A549 (cell line): ENCODE results near the gene SMIM38.

ENCODE experiments used
- CHD4 ChIP-seq: fragments of 200-600 bp; sonication (generic); IDR thresholded peaks from 2 replicates; pipeline ENCODE4 v1.6.1; 2016; ENCODE audit warnings: antibody characterized with exemption, mild to moderate bottlenecking, borderline replicate concordance
- ESRRA ChIP-seq: fragments of 150-350 bp; IDR thresholded peaks from 2 replicates; pipeline ENCODE4 v1.6.1; 2014; ENCODE audit warnings: mild to moderate bottlenecking, low read length, borderline replicate concordance
- GATA3 ChIP-seq: IDR thresholded peaks from 2 replicates; pipeline ENCODE4 v1.6.1; 2012; ENCODE audit warnings: borderline replicate concordance
- KDM1A ChIP-seq: fragments of 200-600 bp; sonication (generic); IDR thresholded peaks from 2 replicates; pipeline ENCODE4 v1.6.1; 2016; ENCODE audit warnings: low read depth, mild to moderate bottlenecking
- MAX ChIP-seq: IDR thresholded peaks from 2 replicates; pipeline ENCODE4 v1.6.1; 2012
- PHF8 ChIP-seq: fragments of 200-600 bp; sonication (generic); IDR thresholded peaks from 2 replicates; pipeline ENCODE4 v1.6.1; 2016; ENCODE audit warnings: low read depth, mild to moderate bottlenecking, antibody characterized with exemption, moderate library complexity, borderline replicate concordance
- POLR2A ChIP-seq: IDR thresholded peaks from 2 replicates; pipeline ENCODE4 v1.6.1; 2012; ENCODE audit warnings: mild to moderate bottlenecking, low read length
- TFCP2L1 ChIP-seq: fragments of 250-450 bp; sonication (Bioruptor Pico); IDR thresholded peaks from 2 replicates; pipeline ENCODE4 v1.5.0; 2021; ENCODE audit warnings: mild to moderate bottlenecking
- TF ChIP-seq, protein P1 (sequence below): fragments of >200 bp; sonication (Bioruptor Twin); formaldehyde crosslinking; IDR thresholded peaks from 3 replicates; pipeline ENCODE4 v1.5.1; 2016

DNA sequence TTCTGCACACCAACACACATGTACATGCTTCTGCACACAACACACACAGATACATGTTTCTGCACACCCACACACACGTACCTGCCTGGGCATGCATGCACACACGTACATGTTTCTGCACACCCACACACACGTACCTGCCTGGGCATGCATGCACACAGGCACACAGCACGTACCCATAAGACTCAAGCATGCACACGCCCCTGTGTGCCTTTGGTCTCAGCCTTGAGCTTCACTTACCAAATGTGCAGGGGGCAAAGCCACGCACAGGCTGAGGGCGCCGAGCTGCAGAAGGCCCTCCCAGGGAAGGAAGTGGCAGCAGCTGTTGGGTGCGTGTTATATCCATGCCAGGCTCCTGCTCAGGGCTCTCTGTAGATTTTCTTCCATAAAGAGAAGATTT lies 34.7 kb upstream of the SMIM38 start:
- TF ChIP-seq, protein P1, sequence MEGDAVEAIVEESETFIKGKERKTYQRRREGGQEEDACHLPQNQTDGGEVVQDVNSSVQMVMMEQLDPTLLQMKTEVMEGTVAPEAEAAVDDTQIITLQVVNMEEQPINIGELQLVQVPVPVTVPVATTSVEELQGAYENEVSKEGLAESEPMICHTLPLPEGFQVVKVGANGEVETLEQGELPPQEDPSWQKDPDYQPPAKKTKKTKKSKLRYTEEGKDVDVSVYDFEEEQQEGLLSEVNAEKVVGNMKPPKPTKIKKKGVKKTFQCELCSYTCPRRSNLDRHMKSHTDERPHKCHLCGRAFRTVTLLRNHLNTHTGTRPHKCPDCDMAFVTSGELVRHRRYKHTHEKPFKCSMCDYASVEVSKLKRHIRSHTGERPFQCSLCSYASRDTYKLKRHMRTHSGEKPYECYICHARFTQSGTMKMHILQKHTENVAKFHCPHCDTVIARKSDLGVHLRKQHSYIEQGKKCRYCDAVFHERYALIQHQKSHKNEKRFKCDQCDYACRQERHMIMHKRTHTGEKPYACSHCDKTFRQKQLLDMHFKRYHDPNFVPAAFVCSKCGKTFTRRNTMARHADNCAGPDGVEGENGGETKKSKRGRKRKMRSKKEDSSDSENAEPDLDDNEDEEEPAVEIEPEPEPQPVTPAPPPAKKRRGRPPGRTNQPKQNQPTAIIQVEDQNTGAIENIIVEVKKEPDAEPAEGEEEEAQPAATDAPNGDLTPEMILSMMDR: no peak
- TF ChIP-seq ESRRA (no peak), MAX (no peak), CHD4 (no peak), GATA3 (no peak), POLR2A (no peak), PHF8 (no peak), TFCP2L1 (CRISPR knock-in tag) (no peak), KDM1A (no peak)
